Activated B cell treated with CpG ODN at 0.5 μM for 24 hours (primary cell): Measurements from ENCODE around the gene COPA. TPM values are rescaled to one million over a fixed set of nuclear protein-coding genes. Genes with fewer than 3 reads are reported as not detected.

Experiments used
- ATAC-seq: fragments of 200-7000 bp; cut with Tn5 transposase; one replicate; pipeline ENCODE4 v1.10.0; 2021; ENCODE audit warnings: low read depth, mild to moderate bottlenecking, moderate library complexity
- CTCF ChIA-PET: fragments of 350-600 bp; sonication (Branson Sonifier 250); formaldehyde crosslinking; loops from one replicate; lab custom pipeline; 2021; ENCODE audit warnings: antibody characterized with exemption; lab: Charles Lee
- POLR2A ChIA-PET: fragments of 350-600 bp; sonication (Branson Sonifier 250); formaldehyde crosslinking; loops from one replicate; lab custom pipeline; 2021; ENCODE audit warnings: antibody characterized with exemption; lab: Charles Lee
- DNase-seq: peaks from one replicate; pipeline ENCODE4 v3.0.0; 2022
- H3K27ac Mint-ChIP-seq: one replicate; pipeline ENCODE4 v1.8.0; 2020; ENCODE audit warnings: mixed read lengths
- H3K27me3 Mint-ChIP-seq: one replicate; pipeline ENCODE4 v1.8.0; 2021; ENCODE audit warnings: mixed read lengths
- H3K36me3 Mint-ChIP-seq: one replicate; pipeline ENCODE4 v1.8.0; 2021; ENCODE audit warnings: low read depth, mixed read lengths
- H3K4me1 Mint-ChIP-seq: one replicate; pipeline ENCODE4 v1.8.0; 2021; ENCODE audit warnings: mixed read lengths
- H3K4me3 Mint-ChIP-seq: one replicate; pipeline ENCODE4 v1.8.0; 2020; ENCODE audit warnings: mild to moderate bottlenecking, mixed read lengths
- H3K9me3 Mint-ChIP-seq: one replicate; pipeline ENCODE4 v1.8.0; 2020; ENCODE audit warnings: mixed read lengths
- intact Hi-C: fragments of 100-400 bp; cut with micrococcal nuclease; formaldehyde crosslinking; loops from one replicate; pipeline ENCODE4 v1.15.1; 2024
- total RNA-seq: library from RNA; stranded (reverse); gene quantifications from 2 replicates; pipeline ENCODE4 v1.2.3, GENCODE V29; 2022
- TF ChIP-seq, protein P1 (sequence below): fragments of 200-600 bp; IDR thresholded peaks from one replicate; pipeline ENCODE4 v1.8.0; 2022; ENCODE audit warnings: antibody characterized with exemption, mild to moderate bottlenecking

The COPA gene
- total RNA-seq, 1 donor from 2014 or later, result 174 TPM

DNA sequence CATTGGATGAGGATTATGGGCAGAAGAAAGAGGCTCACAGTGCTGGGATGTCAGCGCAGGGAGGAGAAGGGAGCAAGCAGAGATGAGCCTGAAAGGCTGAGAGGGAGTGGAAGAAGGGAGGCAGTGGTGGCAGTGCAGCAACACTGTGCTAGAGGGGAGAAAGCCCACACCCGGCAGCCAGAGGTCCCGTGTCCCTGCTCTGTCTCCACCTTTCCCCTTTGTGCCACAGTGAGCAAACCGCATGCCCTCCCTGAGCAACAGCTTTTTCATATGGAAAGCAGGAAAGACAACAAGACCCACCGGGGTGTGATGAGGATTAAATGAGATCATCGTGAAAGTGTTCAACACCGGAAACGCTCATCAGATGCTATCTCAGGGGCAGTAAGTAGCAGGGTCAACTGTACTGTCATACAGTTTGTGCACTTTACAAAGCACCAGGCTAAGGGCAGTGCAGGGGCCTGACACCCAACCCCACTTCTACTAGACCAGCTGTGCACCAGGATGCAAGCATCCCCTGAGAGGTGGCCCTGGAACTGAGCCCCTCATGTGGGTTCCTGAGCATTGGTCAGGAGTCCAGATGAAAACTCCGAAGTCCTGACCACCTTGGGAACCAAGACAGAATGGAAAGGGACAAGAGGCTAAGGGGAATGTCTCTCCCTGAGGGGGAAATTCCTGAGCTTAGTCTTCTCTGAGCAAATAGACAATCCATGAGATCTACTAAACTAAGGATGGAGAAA, 32.9 kb upstream of the COPA start:
- no peaks in the 10 kb centered on the region for H3K27me3 Mint-ChIP-seq
- TF ChIP-seq, protein P1, sequence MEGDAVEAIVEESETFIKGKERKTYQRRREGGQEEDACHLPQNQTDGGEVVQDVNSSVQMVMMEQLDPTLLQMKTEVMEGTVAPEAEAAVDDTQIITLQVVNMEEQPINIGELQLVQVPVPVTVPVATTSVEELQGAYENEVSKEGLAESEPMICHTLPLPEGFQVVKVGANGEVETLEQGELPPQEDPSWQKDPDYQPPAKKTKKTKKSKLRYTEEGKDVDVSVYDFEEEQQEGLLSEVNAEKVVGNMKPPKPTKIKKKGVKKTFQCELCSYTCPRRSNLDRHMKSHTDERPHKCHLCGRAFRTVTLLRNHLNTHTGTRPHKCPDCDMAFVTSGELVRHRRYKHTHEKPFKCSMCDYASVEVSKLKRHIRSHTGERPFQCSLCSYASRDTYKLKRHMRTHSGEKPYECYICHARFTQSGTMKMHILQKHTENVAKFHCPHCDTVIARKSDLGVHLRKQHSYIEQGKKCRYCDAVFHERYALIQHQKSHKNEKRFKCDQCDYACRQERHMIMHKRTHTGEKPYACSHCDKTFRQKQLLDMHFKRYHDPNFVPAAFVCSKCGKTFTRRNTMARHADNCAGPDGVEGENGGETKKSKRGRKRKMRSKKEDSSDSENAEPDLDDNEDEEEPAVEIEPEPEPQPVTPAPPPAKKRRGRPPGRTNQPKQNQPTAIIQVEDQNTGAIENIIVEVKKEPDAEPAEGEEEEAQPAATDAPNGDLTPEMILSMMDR, result no peak
- H3K4me1 Mint-ChIP-seq, result peaks cover 26% of the 10 kb centered on the region
- peak; percentile 45 for ATAC-seq
- CTCF ChIA-PET, result interaction anchor here (0.8 to 8.0 kb wide), 25 partner anchors 14 to 329 kb away, joined by 3 to 63 read pairs (median 4); partner anchors contain the start of genes CASQ1 and PEA15
- peak overlapping the region; percentile 80 for H3K27ac Mint-ChIP-seq
- H3K36me3 Mint-ChIP-seq, result no peaks in the 10 kb centered on the region
- POLR2A ChIA-PET, result interaction anchor here (0.6 to 2.1 kb wide), 6 partner anchors 32 to 275 kb away, joined by 3 to 6 read pairs (median 4); partner anchors contain the start of genes COPA and NCSTN
- H3K9me3 Mint-ChIP-seq, result no peaks in the 10 kb centered on the region
- H3K4me3 Mint-ChIP-seq, result peak overlapping the region; percentile 56
- DNase-seq, result no peak
- intact Hi-C loops, result loop anchor here (1.0 to 5.0 kb wide), 10 partner anchors 22 to 440 kb away; no protein-coding TSS in a partner anchor

- no peak for ATAC-seq
- H3K4me3 Mint-ChIP-seq, result no peak overlapping the region
- DNase-seq, result no peak
- no peaks in the 10 kb centered on the region for H3K27me3 Mint-ChIP-seq
- intact Hi-C loops, result loop anchor here (5.0 kb wide), 1 partner anchor 67 kb away; no protein-coding TSS in a partner anchor
- TF ChIP-seq, protein P1, result no peak
- no peaks in the 10 kb centered on the region for H3K9me3 Mint-ChIP-seq
- H3K36me3 Mint-ChIP-seq, result no peaks in the 10 kb centered on the region
- H3K4me1 Mint-ChIP-seq, result peaks cover 26% of the 10 kb centered on the region
- CTCF ChIA-PET, result interaction anchor here (5.7 to 8.0 kb wide), 2 partner anchors 83 to 272 kb away, joined by 62 to 63 read pairs; no protein-coding TSS in a partner anchor
- H3K27ac Mint-ChIP-seq, result no peak overlapping the region
- POLR2A ChIA-PET, result interaction anchor here (2.1 kb wide), 1 partner anchor 31 kb away, joined by 5 read pairs; the partner anchor contains the start of genes COPA and NCSTN
These were observed 31.5 kb upstream of the COPA start for GRCh38 chr1:160374306-160375110.

GRCh38 chr1:160373696-160374095, 30.6 kb upstream of the COPA start:
- ATAC-seq (no peak), DNase-seq (no peak)
- CTCF ChIA-PET, result interaction anchor here (0.7 to 8.0 kb wide), 2 partner anchors 271 to 329 kb away, joined by 3 to 62 read pairs; no protein-coding TSS in a partner anchor
- no peaks in the 10 kb centered on the region for H3K27me3 Mint-ChIP-seq
- no peak overlapping the region for H3K4me3 Mint-ChIP-seq
- no peak overlapping the region for H3K27ac Mint-ChIP-seq
- POLR2A ChIA-PET, result no interaction called here
- H3K4me1 Mint-ChIP-seq, result peaks cover 26% of the 10 kb centered on the region
- intact Hi-C loops, result no loop called here
- no peaks in the 10 kb centered on the region for H3K36me3 Mint-ChIP-seq
- TF ChIP-seq, protein P1, result no peak
- H3K9me3 Mint-ChIP-seq, result no peaks in the 10 kb centered on the region

GRCh38 chr1:160371756-160372155, 28.7 kb upstream of the COPA start:
- no peaks in the 10 kb centered on the region for H3K9me3 Mint-ChIP-seq
- no peak for ATAC-seq
- no peak for DNase-seq
- TF ChIP-seq, protein P1, result no peak
- CTCF ChIA-PET, result interaction anchor here (1.0 kb wide), 1 partner anchor 80 kb away, joined by 3 read pairs; no protein-coding TSS in a partner anchor
- H3K27me3 Mint-ChIP-seq, result no peaks in the 10 kb centered on the region
- H3K4me3 Mint-ChIP-seq, result no peak overlapping the region
- intact Hi-C loops, result no loop called here
- POLR2A ChIA-PET, result interaction anchor here (1.4 kb wide), 1 partner anchor 16 kb away, joined by 4 read pairs; no protein-coding TSS in a partner anchor
- no peak overlapping the region for H3K27ac Mint-ChIP-seq
- peaks cover 24% of the 10 kb centered on the region for H3K4me1 Mint-ChIP-seq
- H3K36me3 Mint-ChIP-seq, result no peaks in the 10 kb centered on the region
